Heart left ventricle (tissue), 16 donors: ENCODE results near the gene FAM50B. TPM values are rescaled to one million over a fixed set of nuclear protein-coding genes. Genes with fewer than 3 reads are reported as not detected.

Source experiments
- ATAC-seq, 4 donors: fragments of 200-7000 bp; cut with Tn5 transposase; one replicate each; pipeline ENCODE4 v1.9.1; 2020 to 2022; ENCODE audit warnings: moderate library complexity in 4 of 4, mild to moderate bottlenecking in 3 of 4, moderate number of reproducible peaks in 1 of 4
- DNase-seq, 5 donors: peaks; one replicate each; pipeline ENCODE4 v3.0.0-alpha.2; 2020
- H3K27ac ChIP-seq, 12 donors: fragments of 200-600 bp; sonication (generic) in 4 of 12; one replicate each; pipeline versions ENCODE4 v1.5.0 to v1.8.0; 2016 to 2022; ENCODE audit warnings: mild to moderate bottlenecking in 2 of 12
- H3K27me3 ChIP-seq, 9 donors: fragments of 200-600 bp; sonication (generic) in 2 of 9; one replicate each; pipeline versions ENCODE4 v1.5.1 to v1.8.0; 2016 to 2022; ENCODE audit warnings: mild to moderate bottlenecking in 3 of 9
- H3K36me3 ChIP-seq, 9 donors: fragments of 200-600 bp; sonication (generic) in 2 of 9; one replicate each; pipeline versions ENCODE4 v1.5.0 to v1.8.0; 2018 to 2022; ENCODE audit warnings: mild to moderate bottlenecking in 2 of 9
- H3K4me1 ChIP-seq, 12 donors: fragments of 200-600 bp; sonication (generic) in 4 of 12; one replicate each; pipeline versions ENCODE4 v1.5.0 to v1.8.0; 2016 to 2022; ENCODE audit warnings: mild to moderate bottlenecking in 3 of 12
- H3K4me3 ChIP-seq, 12 donors: fragments of 200-600 bp; sonication (generic) in 4 of 12; one replicate each; pipeline versions ENCODE4 v1.5.0 to v1.8.0; 2017 to 2022; ENCODE audit warnings: mild to moderate bottlenecking in 9 of 12, moderate library complexity in 4 of 12
- H3K9me3 ChIP-seq, 12 donors: fragments of 200-600 bp; sonication (generic) in 4 of 12; one replicate each; pipeline versions ENCODE4 v1.5.0 to v1.8.0; 2016 to 2022; ENCODE audit warnings: mild to moderate bottlenecking in 1 of 12
- POLR2A ChIP-seq, 2 donors: fragments of 450-650 bp; IDR thresholded peaks; one replicate each; pipeline ENCODE4 v1.6.1; 2017; ENCODE audit warnings: antibody characterized with exemption in 2 of 2, mild to moderate bottlenecking in 2 of 2, moderate library complexity in 2 of 2
- WGBS, 4 donors: extraction: QIAGEN DNeasy Blood & Tissue Kit in 2 of 4; methylation state at CpG; one replicate each; pipeline versions ENCODE4 v1.1.5 to v1.1.7; 2013 to 2018; 5-methylcytosine and 5-hydroxymethylcytosine counted together
- intact Hi-C, 10 donors: fragments of 100-400 bp; cut with DNase I; formaldehyde crosslinking; loops; one replicate each; pipeline versions ENCODE4 v1.11.1 to v1.14.2; 2022
- long read RNA-seq, 3 donors: library from polyadenylated mRNA; unstranded; transcript quantifications; one replicate each; pipeline ENCODE4 v2.0.0, GENCODE V29; 2020 to 2021
- polyA plus RNA-seq, 2 donors: library from polyadenylated mRNA; stranded (reverse); fragments of 200-250 nt; gene quantifications; one replicate each; pipeline ENCODE4 v1.2.3, GENCODE V29; 2013
- total RNA-seq, 9 donors: library from RNA; depleted of rRNA in 2 of 9; stranded (reverse); fragments of >200 nt in 2 of 9; fragmentation: NEBNext Ultra II Directional in 3 of 9; extraction: Animal tissue kit (Norgen Biotek cat#: 25700) in 3 of 9; gene quantifications; one replicate each; pipeline versions ENCODE4 v1.1.0 to v1.2.4, GENCODE V29; 2016 to 2023
- TF ChIP-seq, protein P1 (sequence below), 12 donors: fragments of 200-600 bp; sonication (generic) in 4 of 12; IDR thresholded peaks; one replicate each; pipeline versions ENCODE4 v1.5.0 to v1.8.0; 2018 to 2022; ENCODE audit warnings: antibody characterized with exemption in 12 of 12, mild to moderate bottlenecking in 5 of 12
- donor health status: ischemic (EF 13 %, LVEDD 7.1; RV severe dilation, severe dysfunction).
- donor health status: healthy with polysubstance abuse.
- donor health status: DM: no; HTN: yes; CAD: no.
- donor health status: DM: no; HTN: no; CAD: no.
- donor health status: ischemic (EF 25% LVEDD 6.9; RV normal size, moderate dysfunction).
- donor health status: ischemic (EF 25% LVEDD 5.7; RV mildly dilated, moderate dysfunction).
- donor health status: healthy.
- donor health status: DM: yes; HTN: yes; CAD: no.
- donor health status: ischemic (EF 35%, LVEDD 5.7; RV mildly dilated, moderate dysfunction).
- donor health status: nonischemic (EF 11% LVEDD 7.7; RV severe dilation, severe dysfunction).
- donor health status: DM: yes; HTN: yes; CAD: no.
- donor health status: PGD.
- donor health status: ischemic (EF 29% LVEDD 5.4; RV normal size, mild dysfunction).
- donor health status: nonischemic (EF 23%, LVEDD 6.1; RV moderate dilation, normal function).

FAM50B gene, protein sequence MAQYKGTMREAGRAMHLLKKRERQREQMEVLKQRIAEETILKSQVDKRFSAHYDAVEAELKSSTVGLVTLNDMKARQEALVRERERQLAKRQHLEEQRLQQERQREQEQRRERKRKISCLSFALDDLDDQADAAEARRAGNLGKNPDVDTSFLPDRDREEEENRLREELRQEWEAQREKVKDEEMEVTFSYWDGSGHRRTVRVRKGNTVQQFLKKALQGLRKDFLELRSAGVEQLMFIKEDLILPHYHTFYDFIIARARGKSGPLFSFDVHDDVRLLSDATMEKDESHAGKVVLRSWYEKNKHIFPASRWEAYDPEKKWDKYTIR
- total RNA-seq (10 to 100 TPM; 13.6 to 29.1 (median 21.5) TPM), polyA plus RNA-seq (10 to 100 TPM; 11.7 to 23.3 TPM)
- long read RNA-seq, donor 1, transcript FAM50B-203 (2 exons, 1,643 nt): major isoform, 51 of 90 reads
- long read RNA-seq, donor 1, transcript FAM50B-202 (1 exons, 1,935 nt): minor isoform, 38 of 90 reads
- long read RNA-seq, donor 1, partial matches to known transcripts: 0 of 90 reads
- long read RNA-seq, donor 1, other reads (novel, unspliced or antisense): 1 of 90 reads
- long read RNA-seq, donor 2, transcript FAM50B-202 (1 exons, 1,935 nt): minor isoform, 101 of 270 reads
- long read RNA-seq, donor 2, transcript FAM50B-203 (2 exons, 1,643 nt): major isoform, 168 of 270 reads
- long read RNA-seq, donor 2, partial matches to known transcripts: 0 of 270 reads
- long read RNA-seq, donor 2, other reads (novel, unspliced or antisense): 1 of 270 reads
- long read RNA-seq, donor 3, transcript FAM50B-203 (2 exons, 1,643 nt): major isoform, 14 of 28 reads
- long read RNA-seq, donor 3, transcript FAM50B-202 (1 exons, 1,935 nt): major isoform, 14 of 28 reads
- long read RNA-seq, donor 3, partial matches to known transcripts: 0 of 28 reads
- long read RNA-seq, donor 3, other reads (novel, unspliced or antisense): 0 of 28 reads

DNA sequence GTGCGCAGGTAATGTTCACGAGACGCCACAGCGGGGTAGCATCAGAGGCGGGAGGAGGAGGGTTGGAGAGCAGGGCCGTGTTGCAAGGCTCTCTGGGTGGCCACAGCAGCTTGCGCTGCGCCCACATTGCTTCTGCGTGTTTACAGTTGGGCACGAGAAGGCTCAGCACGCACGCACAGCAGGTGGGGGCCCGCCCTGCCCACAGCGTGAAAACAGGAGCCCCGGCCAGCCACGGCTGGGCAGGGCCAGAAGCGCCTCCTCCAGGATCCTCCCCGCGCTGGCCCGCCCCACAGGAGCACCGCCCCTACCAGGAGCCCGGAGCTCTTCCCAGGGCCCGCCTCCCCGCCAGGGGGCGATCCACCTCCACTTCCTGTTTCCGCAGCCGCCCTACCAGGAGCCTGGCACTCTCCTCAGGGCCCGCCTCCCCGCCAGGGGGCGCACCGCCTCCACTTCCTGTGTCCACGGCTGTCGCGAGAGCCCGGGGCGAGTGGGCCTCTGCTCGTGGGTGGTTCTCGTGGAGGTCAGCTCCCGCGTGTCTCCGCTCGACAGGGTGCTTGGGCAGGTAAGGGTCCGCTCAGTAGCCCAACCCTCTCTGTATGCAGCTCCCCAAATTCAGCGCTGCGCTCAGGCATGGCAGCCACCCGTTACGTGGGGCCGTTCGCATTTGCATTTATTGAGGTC, at the start of gene FAM50B:
TSS of gene FAM50B (plus strand) at position 449 of the 681 bp plus-strand sequence. CDS start 439 bp downstream, outside the sequence.
- H3K4me1 ChIP-seq: peaks cover 0 to 20% (median 2%) of the 10 kb centered on the region in 12 donors
- WGBS, 4 donors: 47 to 56% (median 50%) methylated on average over 31 to 49 of the region's 49 CpGs
- DNase-seq (peak; percentile 93 to 96 (median 94)), ATAC-seq (peak; percentile 95 to 98 (median 98))
- no peaks in the 10 kb centered on the region for H3K9me3 ChIP-seq
- peak within 1 kb of the TSS; percentile 19 to 69 (median 53) for H3K4me3 ChIP-seq
- intact Hi-C loops: loop anchor here in 4 of 10 donors (1.0 to 10.0 kb wide), 9 partner anchors 83 to 574 kb away; no protein-coding TSS in a partner anchor
- TF ChIP-seq, protein P1, sequence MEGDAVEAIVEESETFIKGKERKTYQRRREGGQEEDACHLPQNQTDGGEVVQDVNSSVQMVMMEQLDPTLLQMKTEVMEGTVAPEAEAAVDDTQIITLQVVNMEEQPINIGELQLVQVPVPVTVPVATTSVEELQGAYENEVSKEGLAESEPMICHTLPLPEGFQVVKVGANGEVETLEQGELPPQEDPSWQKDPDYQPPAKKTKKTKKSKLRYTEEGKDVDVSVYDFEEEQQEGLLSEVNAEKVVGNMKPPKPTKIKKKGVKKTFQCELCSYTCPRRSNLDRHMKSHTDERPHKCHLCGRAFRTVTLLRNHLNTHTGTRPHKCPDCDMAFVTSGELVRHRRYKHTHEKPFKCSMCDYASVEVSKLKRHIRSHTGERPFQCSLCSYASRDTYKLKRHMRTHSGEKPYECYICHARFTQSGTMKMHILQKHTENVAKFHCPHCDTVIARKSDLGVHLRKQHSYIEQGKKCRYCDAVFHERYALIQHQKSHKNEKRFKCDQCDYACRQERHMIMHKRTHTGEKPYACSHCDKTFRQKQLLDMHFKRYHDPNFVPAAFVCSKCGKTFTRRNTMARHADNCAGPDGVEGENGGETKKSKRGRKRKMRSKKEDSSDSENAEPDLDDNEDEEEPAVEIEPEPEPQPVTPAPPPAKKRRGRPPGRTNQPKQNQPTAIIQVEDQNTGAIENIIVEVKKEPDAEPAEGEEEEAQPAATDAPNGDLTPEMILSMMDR (IDR thresholded peaks at IDR 0.05): peak; percentile 91 to 99 (median 94)
- TF ChIP-seq POLR2A (IDR thresholded peaks at IDR 0.05): no peak
- H3K27me3 ChIP-seq: no peaks in the 10 kb centered on the region
- no peaks in the 10 kb centered on the region for H3K36me3 ChIP-seq
- H3K27ac ChIP-seq: peak within 1 kb of the TSS in 11 of 12 donors; percentile 53 to 83 (median 72)

DNA sequence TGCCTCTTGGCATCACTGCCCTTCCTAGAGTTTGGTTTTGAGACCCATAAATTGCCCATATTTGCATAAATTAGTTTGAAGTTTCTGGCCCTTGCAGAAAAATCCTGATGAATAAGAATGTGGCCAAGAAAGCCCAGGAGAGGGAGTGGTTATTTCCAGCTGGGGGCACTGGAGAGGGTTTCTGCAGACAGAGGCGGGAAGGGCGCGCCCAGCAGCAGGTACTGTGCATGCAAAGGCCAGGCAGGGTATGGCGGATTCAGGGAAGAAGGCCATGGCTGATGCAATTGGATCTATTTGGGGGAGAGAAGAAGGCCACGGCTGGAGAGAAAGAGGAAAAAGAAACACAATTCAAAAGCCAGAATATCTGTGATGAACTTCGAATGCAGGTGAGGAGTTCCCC, 49.5 kb upstream of the FAM50B start:
- H3K36me3 ChIP-seq: no peaks in the 10 kb centered on the region
- intact Hi-C loops: loop anchor here in 4 of 10 donors (5.0 to 10.0 kb wide), 3 partner anchors 45 to 52 kb away; partner anchors contain the start of gene PXDC1 (in 3 of the 4)
- no peak overlapping the region for H3K4me3 ChIP-seq
- no peak for TF ChIP-seq POLR2A (IDR thresholded peaks at IDR 0.05)
- TF ChIP-seq, protein P1 (IDR thresholded peaks at IDR 0.05): no peak
- peaks cover 11 to 64% (median 35%) of the 10 kb centered on the region in 12 donors for H3K4me1 ChIP-seq
- no peak overlapping the region for H3K27ac ChIP-seq
- no peaks in the 10 kb centered on the region for H3K9me3 ChIP-seq
- H3K27me3 ChIP-seq: no peaks in the 10 kb centered on the region
- ATAC-seq (no peak), DNase-seq (no peak)
- WGBS, 4 donors: 74 to 97% (median 84%) methylated on average over 6 of the region's 6 CpGs

DNA sequence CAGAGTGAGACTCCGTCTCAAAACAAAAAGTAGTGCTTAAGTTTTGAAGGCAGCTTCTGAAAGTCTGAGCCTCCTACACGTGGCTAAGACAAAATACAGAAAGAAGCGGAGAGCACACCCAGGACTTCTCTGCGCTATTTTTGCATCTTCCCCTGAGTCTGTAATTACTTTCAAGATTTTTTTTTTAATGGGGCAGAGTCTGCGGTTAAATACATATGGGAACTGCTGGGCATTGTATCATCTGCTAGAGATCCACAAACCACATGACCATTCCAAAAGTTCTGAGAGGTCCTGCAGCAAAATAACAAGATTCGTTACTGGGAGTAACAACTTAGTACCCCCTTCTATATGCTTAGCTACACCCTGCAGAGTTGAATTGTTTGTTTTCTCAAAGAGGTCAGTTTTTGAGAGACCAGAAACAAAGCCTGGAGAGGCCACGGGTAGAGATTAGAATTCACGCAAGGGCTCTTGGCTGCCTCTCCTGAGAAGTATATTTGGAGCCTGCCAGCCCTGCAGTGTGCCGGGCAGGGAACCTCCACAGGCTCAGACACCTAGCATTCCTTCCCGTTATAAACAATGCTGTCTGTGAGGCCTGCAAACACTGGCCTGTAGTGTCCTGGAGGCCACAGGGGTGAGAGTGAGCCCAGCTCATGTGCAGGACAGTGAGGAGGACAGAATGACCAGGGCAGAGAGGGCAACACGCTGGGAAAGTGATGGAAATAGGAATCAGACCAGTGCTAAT, 48.2 kb upstream of the FAM50B start:
- no peaks in the 10 kb centered on the region for H3K9me3 ChIP-seq
- H3K36me3 ChIP-seq: no peaks in the 10 kb centered on the region
- ATAC-seq (peak; percentile 61 to 84 (median 66)), DNase-seq (peak in 1 of 5 donors; percentile 55)
- intact Hi-C loops: loop anchor here in 2 of 10 donors (5.0 to 10.0 kb wide), 2 partner anchors 46 to 54 kb away; partner anchors contain the start of gene PXDC1 (in 1 of the 2)
- peaks cover 11 to 64% (median 38%) of the 10 kb centered on the region in 12 donors for H3K4me1 ChIP-seq
- H3K4me3 ChIP-seq: no peak overlapping the region
- 56 to 64% (median 58%) methylated on average over 11 of the region's 11 CpGs for WGBS, 4 donors
- TF ChIP-seq POLR2A (IDR thresholded peaks at IDR 0.05): no peak
- TF ChIP-seq, protein P1 (IDR thresholded peaks at IDR 0.05): no peak
- peak overlapping the region in 9 of 12 donors; percentile 19 to 61 (median 47) for H3K27ac ChIP-seq
- no peaks in the 10 kb centered on the region for H3K27me3 ChIP-seq
